Calu3 (cell line): ENCODE measurements around the gene HEXA. TPM values are rescaled to one million over a fixed set of nuclear protein-coding genes. Genes with fewer than 3 reads are reported as not detected.
A peak's percentile ranks its signal among the peaks of the same experiment; 100 is the strongest.
"Not testable (repeated sequence)": the region's sequence is repeated elsewhere in the genome, so short reads cannot be mapped to it uniquely, and the experiment has no call there.

ENCODE experiments used
- BruUV-seq: library from RNA; stranded (reverse); fragments of 400-500 nt; replicated peaks from 2 replicates; lab custom pipeline; 2021; lab: Mats Ljungman, UMichigan
- CTCF ChIA-PET: fragments of 300-600 bp; sonication (Branson Sonifier 250); formaldehyde crosslinking; loops from one replicate; lab custom pipeline; 2022; ENCODE audit warnings: antibody characterized with exemption; lab: Charles Lee
- DNase-seq: peaks from one replicate; pipeline ENCODE4 v3.0.0; 2022
- H3K27ac Mint-ChIP-seq: one replicate; pipeline ENCODE4 v1.8.0; 2022; ENCODE audit warnings: mixed read lengths; ENCODE audit not compliant: unreplicated experiment
- H3K27me3 Mint-ChIP-seq: one replicate; pipeline ENCODE4 v1.8.0; 2022; ENCODE audit warnings: mixed read lengths; ENCODE audit not compliant: unreplicated experiment
- H3K36me3 Mint-ChIP-seq: one replicate; pipeline ENCODE4 v1.8.0; 2022; ENCODE audit warnings: mild to moderate bottlenecking, moderate library complexity, mixed read lengths; ENCODE audit not compliant: insufficient read depth, unreplicated experiment
- H3K4me1 Mint-ChIP-seq: one replicate; pipeline ENCODE4 v1.8.0; 2022; ENCODE audit warnings: mild to moderate bottlenecking, low read depth, mixed read lengths; ENCODE audit not compliant: unreplicated experiment
- H3K4me3 Mint-ChIP-seq: one replicate; pipeline ENCODE4 v1.8.0; 2022; ENCODE audit warnings: mild to moderate bottlenecking, low read depth, moderate library complexity, mixed read lengths; ENCODE audit not compliant: unreplicated experiment
- H3K9me3 Mint-ChIP-seq: one replicate; pipeline ENCODE4 v1.8.0; 2022; ENCODE audit warnings: low read depth, mixed read lengths; ENCODE audit not compliant: unreplicated experiment
- CTCF ChIP-seq: fragments of 200-600 bp; IDR thresholded peaks from one replicate; pipeline ENCODE4 v1.8.0; 2022; ENCODE audit warnings: antibody characterized with exemption; ENCODE audit not compliant: unreplicated experiment
- intact Hi-C: fragments of 100-400 bp; cut with micrococcal nuclease; formaldehyde crosslinking; loops from one replicate; pipeline ENCODE4 v1.10.0; 2022; ENCODE audit not compliant: unreplicated experiment
- total RNA-seq: library from RNA; stranded (reverse); gene quantifications from 2 replicates; pipeline ENCODE4 v1.2.3, GENCODE V29; 2022

Gene HEXA
- total RNA-seq, 1 experiment from 2014 or later, result 129 TPM

- Mint-ChIP-seq H3K36me3 (no peaks in the 10 kb centered on the region), H3K27me3 (peaks cover 75% of the 10 kb centered on the region), H3K4me3 (no peak within 1 kb of the TSS), H3K4me1 (no peaks in the 10 kb centered on the region), H3K27ac (no peak within 1 kb of the TSS), H3K9me3 (no peaks in the 10 kb centered on the region)
- no TSS peak for BruUV-seq
- no peak for DNase-seq
- CTCF ChIA-PET, result interaction anchor here (0.6 kb wide), 1 partner anchor 22 kb away, joined by 5 read pairs; no protein-coding TSS in a partner anchor
- TF ChIP-seq CTCF, result no peak
- intact Hi-C loops, result no loop called here
Observed at GRCh38 chr15:72397796-72398588, 22.2 kb upstream of the HEXA start, which contains the start of gene TMEM202. Gene TMEM202 (plus strand): TSS chr15:72398305. CDS start chr15:72398327, 22 bp downstream.

- H3K36me3 Mint-ChIP-seq, BruUV-seq, H3K27ac Mint-ChIP-seq, H3K4me1 Mint-ChIP-seq, CTCF ChIA-PET, DNase-seq, H3K9me3 Mint-ChIP-seq, intact Hi-C loops, H3K4me3 Mint-ChIP-seq: not testable (repeated sequence)
- peaks cover 61% of the 10 kb centered on the region for H3K27me3 Mint-ChIP-seq
Observed at GRCh38 chr15:72396331-72396730, 20.5 kb upstream of the HEXA start.

- TF ChIP-seq CTCF, result no peak
- intact Hi-C loops, result no loop called here
- no peak for DNase-seq
- CTCF ChIA-PET, result interaction anchor here (0.6 to 1.1 kb wide), 2 partner anchors 30 to 346 kb away, joined by 3 to 9 read pairs; no protein-coding TSS in a partner anchor
- Mint-ChIP-seq H3K27ac (no peak overlapping the region), H3K4me1 (no peaks in the 10 kb centered on the region), H3K36me3 (no peaks in the 10 kb centered on the region), H3K4me3 (no peak overlapping the region), H3K9me3 (no peaks in the 10 kb centered on the region), H3K27me3 (peaks cover 77% of the 10 kb centered on the region)
- no TSS peak for BruUV-seq
Observed at GRCh38 chr15:72389231-72389630, 13.4 kb upstream of the HEXA start.

- no TSS peak for BruUV-seq
- Mint-ChIP-seq H3K27me3 (peaks cover 87% of the 10 kb centered on the region), H3K9me3 (no peaks in the 10 kb centered on the region), H3K27ac (no peak overlapping the region), H3K36me3 (no peaks in the 10 kb centered on the region), H3K4me1 (no peaks in the 10 kb centered on the region), H3K4me3 (no peak overlapping the region)
- TF ChIP-seq CTCF, result no peak
- intact Hi-C loops, result no loop called here
- DNase-seq, result no peak
- CTCF ChIA-PET, result no interaction called here
Observed at GRCh38 chr15:72387741-72388140, 11.9 kb upstream of the HEXA start.

- no peaks in the 10 kb centered on the region for H3K9me3 Mint-ChIP-seq
- CTCF ChIA-PET, result interaction anchor here (0.5 to 1.5 kb wide), 3 partner anchors 22 to 900 kb away, joined by 3 to 4 read pairs (median 4); no protein-coding TSS in a partner anchor
- H3K27ac Mint-ChIP-seq, result no peak overlapping the region
- no peaks in the 10 kb centered on the region for H3K36me3 Mint-ChIP-seq
- H3K4me1 Mint-ChIP-seq, result no peaks in the 10 kb centered on the region
- no peak overlapping the region for H3K4me3 Mint-ChIP-seq
- H3K27me3 Mint-ChIP-seq, result peaks cover 73% of the 10 kb centered on the region
- intact Hi-C loops, result no loop called here
- DNase-seq, result peak; percentile 4
- no TSS peak for BruUV-seq
- TF ChIP-seq CTCF, result no peak
Observed at GRCh38 chr15:72382146-72382545, 6.3 kb upstream of the HEXA start.
